B cell (primary cell): Measurements from ENCODE around the gene SEL1L2. TPM values are rescaled to one million over a fixed set of nuclear protein-coding genes. Genes with fewer than 3 reads are reported as not detected.
A peak's percentile ranks its signal among the peaks of the same experiment; 100 is the strongest.

Experiments used
- ATAC-seq: fragments of 200-7000 bp; cut with Tn5 transposase; one replicate; pipeline ENCODE4 v1.10.0; 2021; ENCODE audit warnings: low read depth, mild to moderate bottlenecking, moderate number of reproducible peaks, moderate library complexity
- CTCF ChIA-PET: fragments of 350-600 bp; sonication (Branson Sonifier 250); formaldehyde crosslinking; loops from one replicate; lab custom pipeline; 2021; ENCODE audit warnings: antibody characterized with exemption, inconsistent platforms; lab: Charles Lee
- POLR2A ChIA-PET: fragments of 350-600 bp; sonication (Branson Sonifier 250); formaldehyde crosslinking; loops from one replicate; lab custom pipeline; 2021; ENCODE audit warnings: antibody characterized with exemption; lab: Charles Lee
- DNase-seq: peaks from one replicate; pipeline ENCODE4 v3.0.0; 2013
- H2AFZ ChIP-seq: 2 replicates; pipeline ENCODE4 v1.6.1; 2012; ENCODE audit warnings: mild to moderate bottlenecking, low read depth, low read length; ENCODE audit not compliant: insufficient read depth, poor library complexity, severe bottlenecking
- H3K27ac ChIP-seq, 2 donors: 1 replicate in 1 of 2; 2 replicates in 1 of 2; pipeline ENCODE4 v1.5.1; 2012 to 2013; ENCODE audit warnings: low read length in 2 of 2, mild to moderate bottlenecking in 2 of 2, moderate library complexity in 1 of 2
- H3K27me3 ChIP-seq, 4 experiments: fragments of 200-600 bp in 1 of 4; sonication (generic) in 1 of 4; replicated peaks in 1 of 4; 1 replicate in 2 of 4; 2 replicates in 2 of 4; pipeline versions ENCODE4 v1.6.1 to v1.7.0; 2013 to 2016; ENCODE audit warnings: low read length in 3 of 4, mild to moderate bottlenecking in 2 of 4, mixed read lengths in 1 of 4, moderate library complexity in 1 of 4; ENCODE audit not compliant: insufficient read depth in 4 of 4, control insufficient read depth in 3 of 4; ENCODE audit errors: control extremely low read depth in 1 of 4
- H3K36me3 ChIP-seq, 2 experiments: replicated peaks in 1 of 2; 1 replicate in 1 of 2; 2 replicates in 1 of 2; pipeline versions ENCODE4 v1.6.1 to v1.7.1; 2013; ENCODE audit warnings: low read length in 1 of 2; ENCODE audit not compliant: insufficient read depth in 2 of 2, control insufficient read depth in 1 of 2; ENCODE audit errors: control extremely low read depth in 1 of 2, extremely low read depth in 1 of 2
- H3K4me1 ChIP-seq, 2 donors: fragments of 200-600 bp in 1 of 2; sonication (generic) in 1 of 2; 1 replicate in 1 of 2; 2 replicates in 1 of 2; pipeline versions ENCODE4 v1.5.1 to v1.6.1; 2013 to 2017; ENCODE audit warnings: low read length in 2 of 2; ENCODE audit not compliant: control insufficient read depth in 2 of 2, insufficient read depth in 2 of 2
- H3K4me2 ChIP-seq: replicated peaks from 2 replicates; pipeline ENCODE3; 2012; ENCODE audit warnings: mild to moderate bottlenecking, low read depth, low read length; ENCODE audit not compliant: poor library complexity, severe bottlenecking
- H3K4me3 ChIP-seq, 5 experiments: fragments of 200-600 bp in 1 of 5; sonication (generic) in 1 of 5; 1 replicate in 3 of 5; 2 replicates in 2 of 5; pipeline versions ENCODE4 v1.5.1 to v1.7.0; 2011 to 2016; ENCODE audit warnings: low read length in 4 of 5, mild to moderate bottlenecking in 4 of 5, low read depth in 2 of 5, control low read depth in 1 of 5, moderate library complexity in 1 of 5; ENCODE audit not compliant: insufficient read depth in 1 of 5; ENCODE audit errors: control extremely low read depth in 1 of 5, extremely low read depth in 1 of 5
- H3K79me2 ChIP-seq: fragments of 200-600 bp; sonication (generic); one replicate; pipeline ENCODE4 v1.6.0; 2016; ENCODE audit warnings: low read length; ENCODE audit not compliant: control insufficient read depth, insufficient read depth
- H3K9ac ChIP-seq: fragments of 200-600 bp; sonication (generic); 2 replicates; pipeline ENCODE4 v1.6.1; 2017; ENCODE audit warnings: mild to moderate bottlenecking, low read length, moderate library complexity
- H3K9me3 ChIP-seq, 3 donors: one replicate each; pipeline versions ENCODE4 v1.6.1 to v1.7.1; 2013; ENCODE audit warnings: low read length in 2 of 3; ENCODE audit not compliant: control insufficient read depth in 2 of 3, insufficient read depth in 1 of 3; ENCODE audit errors: control extremely low read depth in 1 of 3
- H4K20me1 ChIP-seq: 2 replicates; pipeline ENCODE4 v1.6.0; 2012; ENCODE audit warnings: mild to moderate bottlenecking, low read length; ENCODE audit not compliant: insufficient read depth, control insufficient read depth, poor library complexity, severe bottlenecking
- H3K27ac Mint-ChIP-seq: one replicate; pipeline ENCODE4 v1.8.0; 2021; ENCODE audit warnings: mixed read lengths
- H3K27me3 Mint-ChIP-seq: one replicate; pipeline ENCODE4 v1.8.0; 2021; ENCODE audit warnings: mixed read lengths
- H3K4me1 Mint-ChIP-seq: one replicate; pipeline ENCODE4 v1.8.0; 2021; ENCODE audit warnings: mixed read lengths
- H3K4me3 Mint-ChIP-seq: one replicate; pipeline ENCODE4 v1.8.0; 2021; ENCODE audit warnings: mixed read lengths
- H3K9me3 Mint-ChIP-seq: one replicate; pipeline ENCODE4 v1.8.0; 2022; ENCODE audit warnings: mixed read lengths; ENCODE audit not compliant: insufficient read depth
- CTCF ChIP-seq: fragments of 200-600 bp; IDR thresholded peaks from one replicate; pipeline ENCODE4 v1.8.0; 2022; ENCODE audit warnings: antibody characterized with exemption, mild to moderate bottlenecking
- EZH2 ChIP-seq: IDR thresholded peaks from 2 replicates; pipeline ENCODE4 v1.6.1; 2012; ENCODE audit warnings: borderline replicate concordance, low read depth, mild to moderate bottlenecking, moderate library complexity, low read length; ENCODE audit not compliant: insufficient read depth, poor library complexity, severe bottlenecking
- WGBS: methylation state at CpG from one replicate; pipeline ENCODE4 v1.1.5; 2013; ENCODE audit warnings: missing lambda C conversion rate; ENCODE audit not compliant: insufficient coverage; 5-methylcytosine and 5-hydroxymethylcytosine counted together
- intact Hi-C: fragments of 100-400 bp; cut with micrococcal nuclease; formaldehyde crosslinking; loops from one replicate; pipeline ENCODE4 v1.10.0; 2022
- polyA plus RNA-seq: library from polyadenylated mRNA; depleted of rRNA; stranded (reverse); fragments of >200 nt; gene quantifications from 2 replicates; pipeline ENCODE4 v1.2.3, GENCODE V29; 2012
- total RNA-seq, 2 donors: library from RNA; stranded (reverse); fragments of 120-200 nt in 1 of 2; gene quantifications; 1 replicate in 1 of 2; 2 replicates in 1 of 2; pipeline versions ENCODE4 v1.2.3 to v1.2.4, GENCODE V29; 2013 to 2022

SEL1L2 gene
- total and polyA plus RNA-seq, 2 donors (not counting 1 experiment from before 2014, with no cell fraction given) = not detected

- H3K4me3 ChIP-seq = no peak overlapping the region
- H2AFZ ChIP-seq = no peak overlapping the region
- peaks cover 0 to 7% of the 10 kb centered on the region in 2 donors for H3K4me1 ChIP-seq
- WGBS = 23% methylated on average over 13 of the region's 13 CpGs
- no peak overlapping the region for H3K27ac Mint-ChIP-seq
- peaks cover 5% of the 10 kb centered on the region for H3K4me1 Mint-ChIP-seq
- DNase-seq = no peak
- no peak for TF ChIP-seq CTCF
- TF ChIP-seq EZH2 = no peak
- no peaks in the 10 kb centered on the region for H4K20me1 ChIP-seq
- ATAC-seq = no peak
- peaks cover 0 to 10% (median 8%) of the 10 kb centered on the region in 4 experiments for H3K27me3 ChIP-seq
- H3K27me3 Mint-ChIP-seq = peaks cover 21% of the 10 kb centered on the region
- H3K27ac ChIP-seq = no peak overlapping the region
- no peaks in the 10 kb centered on the region for H3K79me2 ChIP-seq
- CTCF ChIA-PET = no interaction called here
- POLR2A ChIA-PET = no interaction called here
- H3K9ac ChIP-seq = no peak overlapping the region
- H3K36me3 ChIP-seq = no peaks in the 10 kb centered on the region
- H3K9me3 ChIP-seq = peaks cover 0 to 16% (median 9%) of the 10 kb centered on the region in 3 donors
- intact Hi-C loops = no loop called here
- peaks cover 8% of the 10 kb centered on the region for H3K9me3 Mint-ChIP-seq
- no peak overlapping the region for H3K4me2 ChIP-seq
- peak overlapping the region; percentile 53 for H3K4me3 Mint-ChIP-seq
Measured at GRCh38 chr20:13996265-13996664, 5.9 kb upstream of the SEL1L2 start.

- no peak overlapping the region for H3K9ac ChIP-seq
- TF ChIP-seq CTCF = no peak
- TF ChIP-seq EZH2 = no peak
- H3K4me3 ChIP-seq = no peak overlapping the region
- H3K27ac ChIP-seq = no peak overlapping the region
- no peaks in the 10 kb centered on the region for H3K79me2 ChIP-seq
- peaks cover 0 to 10% (median 8%) of the 10 kb centered on the region in 4 experiments for H3K27me3 ChIP-seq
- ChIA-PET POLR2A (no interaction called here), CTCF (no interaction called here)
- H3K4me1 ChIP-seq = peaks cover 0 to 7% of the 10 kb centered on the region in 2 donors
- peaks cover 5% of the 10 kb centered on the region for H3K4me1 Mint-ChIP-seq
- WGBS = 7% methylated on average over 52 of the region's 52 CpGs
- DNase-seq = peak; percentile 8
- no peak overlapping the region for H3K27ac Mint-ChIP-seq
- peaks cover 0 to 16% (median 9%) of the 10 kb centered on the region in 3 donors for H3K9me3 ChIP-seq
- no peaks in the 10 kb centered on the region for H3K36me3 ChIP-seq
- H3K4me3 Mint-ChIP-seq = no peak overlapping the region
- no peak for ATAC-seq
- H3K9me3 Mint-ChIP-seq = peaks cover 8% of the 10 kb centered on the region
- no peak overlapping the region for H2AFZ ChIP-seq
- intact Hi-C loops = no loop called here
- H3K27me3 Mint-ChIP-seq = peaks cover 21% of the 10 kb centered on the region
- peak overlapping the region; percentile 8 for H3K4me2 ChIP-seq
- H4K20me1 ChIP-seq = no peaks in the 10 kb centered on the region
Measured at GRCh38 chr20:13995841-13996240, 5.4 kb upstream of the SEL1L2 start.
